ENCODE results near the gene UROC1. TPM values are rescaled to one million over a fixed set of nuclear protein-coding genes. Genes with fewer than 3 reads are reported as not detected.

UROC1 gene
- total and polyA plus RNA-seq, 8 donors, result not detected

GRCh38 chr3:126551839-126552687 is 34.5 kb upstream of the UROC1 start:
- H3K4me3 ChIP-seq, result no peak overlapping the region
- H3K9me3 ChIP-seq, result no peaks in the 10 kb centered on the region
- 50 to 69% (median 67%) methylated on average over 14 to 17 of the region's 17 CpGs for WGBS, 5 donors
- peak in 1 of 2 donors; percentile 9 for DNase-seq
- no peaks in the 10 kb centered on the region for H3K4me1 ChIP-seq
- H3K36me3 ChIP-seq, result no peaks in the 10 kb centered on the region
- intact Hi-C loops (cut with DNase I; ENCODE audit: low total_unique reads), result no loop called here
- peaks cover 0 to 26% (median 0%) of the 10 kb centered on the region in 3 donors for H3K27me3 ChIP-seq
- no peak overlapping the region for H3K27ac ChIP-seq
- no peak for TF ChIP-seq POLR2AphosphoS5 (IDR thresholded peaks at IDR 0.05)
- TF ChIP-seq POLR2A (IDR thresholded peaks at IDR 0.05), result no peak
- TF ChIP-seq CTCF (IDR thresholded peaks at IDR 0.05), result no peak
- TF ChIP-seq EP300 (IDR thresholded peaks at IDR 0.05), result no peak

- 58 to 70% (median 63%) methylated on average over 13 of the region's 13 CpGs for WGBS, 5 donors
- intact Hi-C loops (cut with DNase I; ENCODE audit: low total_unique reads), result no loop called here
- H3K36me3 ChIP-seq, result no peaks in the 10 kb centered on the region
- H3K27ac ChIP-seq, result no peak overlapping the region
- TF ChIP-seq POLR2AphosphoS5 (IDR thresholded peaks at IDR 0.05) (no peak), CTCF (IDR thresholded peaks at IDR 0.05) (no peak), POLR2A (IDR thresholded peaks at IDR 0.05) (no peak), EP300 (IDR thresholded peaks at IDR 0.05) (no peak)
- peak in 1 of 2 donors; percentile 10 for DNase-seq
- H3K27me3 ChIP-seq, result peaks cover 0 to 26% (median 0%) of the 10 kb centered on the region in 3 donors
- H3K4me1 ChIP-seq, result no peaks in the 10 kb centered on the region
- no peaks in the 10 kb centered on the region for H3K9me3 ChIP-seq
- no peak overlapping the region for H3K4me3 ChIP-seq
Observed at GRCh38 chr3:126551121-126551838, 33.7 kb upstream of the UROC1 start.

GRCh38 chr3:126550488-126551051 is 33.0 kb upstream of the UROC1 start:
- Histone ChIP-seq H3K27ac (no peak overlapping the region), H3K4me3 (no peak overlapping the region), H3K4me1 (no peaks in the 10 kb centered on the region), H3K36me3 (no peaks in the 10 kb centered on the region), H3K9me3 (no peaks in the 10 kb centered on the region), H3K27me3 (peaks cover 0 to 26% (median 0%) of the 10 kb centered on the region in 3 donors)
- 78 to 87% (median 85%) methylated on average over 10 to 11 of the region's 11 CpGs for WGBS, 5 donors
- peak in 1 of 2 donors; percentile 19 for DNase-seq
- TF ChIP-seq POLR2AphosphoS5 (IDR thresholded peaks at IDR 0.05) (no peak), EP300 (IDR thresholded peaks at IDR 0.05) (no peak), CTCF (IDR thresholded peaks at IDR 0.05) (no peak), POLR2A (IDR thresholded peaks at IDR 0.05) (no peak)
- intact Hi-C loops (cut with DNase I; ENCODE audit: low total_unique reads), result no loop called here

GRCh38 chr3:126549861-126550487 is 32.4 kb upstream of the UROC1 start:
- Histone ChIP-seq H3K4me3 (no peak overlapping the region), H3K27me3 (peaks cover 0 to 26% (median 0%) of the 10 kb centered on the region in 3 donors), H3K27ac (no peak overlapping the region), H3K4me1 (no peaks in the 10 kb centered on the region), H3K9me3 (no peaks in the 10 kb centered on the region), H3K36me3 (no peaks in the 10 kb centered on the region)
- WGBS, 5 donors, result 59 to 81% (median 72%) methylated on average over 11 to 12 of the region's 12 CpGs
- intact Hi-C loops (cut with DNase I; ENCODE audit: low total_unique reads), result no loop called here
- no peak for TF ChIP-seq EP300 (IDR thresholded peaks at IDR 0.05)
- TF ChIP-seq POLR2AphosphoS5 (IDR thresholded peaks at IDR 0.05), result no peak
- no peak for TF ChIP-seq POLR2A (IDR thresholded peaks at IDR 0.05)
- TF ChIP-seq CTCF (IDR thresholded peaks at IDR 0.05), result no peak
- DNase-seq, result peak in 1 of 2 donors; percentile 16

All from stomach (tissue), 9 donors.